OCI-LY1 (cell line): ENCODE measurements around the gene ERAP2.

Experiments
- H2AFZ ChIP-seq: fragments of 200-600 bp; sonication (generic), shearing (Covaris generic); 2 replicates; pipeline ENCODE4 v1.6.0; 2014; ENCODE audit warnings: antibody characterized with exemption, mild to moderate bottlenecking, low read length
- H3F3A ChIP-seq: fragments of 200-600 bp; sonication (generic), shearing (Covaris generic); 2 replicates; pipeline ENCODE4 v1.6.0; 2014; ENCODE audit warnings: mild to moderate bottlenecking, antibody characterized with exemption, low read length, moderate library complexity; ENCODE audit not compliant: insufficient read depth
- H3K27ac ChIP-seq: fragments of 200-600 bp; sonication (generic); 2 replicates; pipeline ENCODE4 v1.5.1; 2014; ENCODE audit warnings: low read length, mixed run types, mild to moderate bottlenecking, low read depth; ENCODE audit not compliant: poor library complexity, severe bottlenecking
- H3K27me3 ChIP-seq: fragments of 200-600 bp; sonication (generic); 2 replicates; pipeline ENCODE4 v1.6.0; 2014; ENCODE audit warnings: antibody characterized with exemption, mild to moderate bottlenecking, low read length, moderate library complexity; ENCODE audit not compliant: insufficient read depth
- H3K36me3 ChIP-seq: fragments of 200-600 bp; sonication (generic); 2 replicates; pipeline ENCODE4 v1.6.1; 2014; ENCODE audit warnings: mild to moderate bottlenecking, antibody characterized with exemption, low read length, moderate library complexity, mixed read lengths; ENCODE audit not compliant: insufficient read depth
- H3K4me1 ChIP-seq: fragments of 200-600 bp; sonication (generic); 2 replicates; pipeline ENCODE4 v1.5.1; 2014; ENCODE audit warnings: mild to moderate bottlenecking, low read length, moderate library complexity; ENCODE audit not compliant: insufficient read depth, severe bottlenecking
- H3K4me2 ChIP-seq: fragments of 200-600 bp; sonication (generic), shearing (Covaris generic); 2 replicates; pipeline ENCODE4 v1.6.1; 2014; ENCODE audit warnings: low read length
- H3K4me3 ChIP-seq: fragments of 200-600 bp; sonication (generic); 2 replicates; pipeline ENCODE4 v1.5.1; 2014; ENCODE audit warnings: low read length, low read depth, mild to moderate bottlenecking, mixed read lengths; ENCODE audit not compliant: poor library complexity, severe bottlenecking
- H3K79me2 ChIP-seq: fragments of 200-600 bp; shearing (Covaris generic); 2 replicates; pipeline ENCODE4 v1.6.1; 2016; ENCODE audit warnings: mixed run types, low read length, mixed read lengths; ENCODE audit not compliant: insufficient read depth
- H3K9ac ChIP-seq: fragments of 200-600 bp; sonication (generic), shearing (Covaris generic); 2 replicates; pipeline ENCODE4 v1.6.1; 2014; ENCODE audit warnings: mild to moderate bottlenecking, low read length, mixed read lengths
- H3K9me2 ChIP-seq: fragments of 200-600 bp; sonication (generic), shearing (Covaris generic); 2 replicates; pipeline ENCODE4 v1.6.1; 2014; ENCODE audit warnings: low read depth, mild to moderate bottlenecking, low read length, mixed read lengths
- H3K9me3 ChIP-seq: fragments of 200-600 bp; shearing (Covaris generic); 2 replicates; pipeline ENCODE4 v1.6.1; 2014; ENCODE audit warnings: low read length, mixed read lengths
- H4K20me1 ChIP-seq: fragments of 200-600 bp; sonication (generic), shearing (Covaris generic); 2 replicates; pipeline ENCODE4 v1.6.0; 2016; ENCODE audit warnings: mild to moderate bottlenecking, low read length; ENCODE audit not compliant: insufficient read depth
- EZH2 ChIP-seq: fragments of 200-600 bp; sonication (generic), shearing (Covaris generic); IDR thresholded peaks from 2 replicates; pipeline ENCODE4 v1.8.0; 2017; ENCODE audit warnings: borderline replicate concordance, mixed run types, mild to moderate bottlenecking, antibody characterized with exemption, low read length, moderate library complexity, mixed read lengths
- TF ChIP-seq, protein P1 (sequence below): fragments of 200-600 bp; sonication (generic), shearing (Covaris generic); IDR thresholded peaks from 2 replicates; pipeline ENCODE4 v1.5.1; 2017; ENCODE audit warnings: mild to moderate bottlenecking, antibody characterized with exemption, low read length, moderate library complexity, mixed read lengths

ERAP2 gene

DNA sequence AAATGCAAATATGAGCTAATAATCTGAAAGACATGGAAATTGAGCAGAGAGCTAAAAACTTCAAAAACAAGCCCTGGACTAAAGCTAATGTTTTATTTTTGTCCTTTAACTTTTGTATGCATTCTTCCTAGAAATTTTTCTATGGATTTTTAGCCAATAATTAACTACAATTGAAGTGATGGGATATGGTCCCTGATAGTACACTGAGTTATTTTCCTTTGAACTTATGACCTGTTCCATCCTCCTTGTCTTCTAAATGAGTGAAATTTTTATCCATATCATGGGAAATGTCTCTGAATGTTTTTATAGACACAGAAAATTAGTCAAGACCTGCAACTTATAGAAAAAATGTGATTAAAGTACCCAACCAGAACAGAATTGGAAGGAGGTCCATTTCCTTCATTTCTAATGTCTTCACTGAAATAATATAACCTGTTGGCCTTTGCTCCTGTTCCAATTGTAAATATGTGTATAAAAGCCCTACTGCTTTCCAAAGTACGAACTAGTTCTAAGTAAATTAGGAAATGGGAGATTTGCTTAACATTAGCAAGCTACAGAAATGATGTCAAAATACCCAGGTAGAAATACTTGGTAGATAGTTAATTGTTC, 11.3 kb upstream of the ERAP2 start:
- Histone ChIP-seq H3K4me3 (no peak overlapping the region), H3K9me3 (no peaks in the 10 kb centered on the region)

DNA sequence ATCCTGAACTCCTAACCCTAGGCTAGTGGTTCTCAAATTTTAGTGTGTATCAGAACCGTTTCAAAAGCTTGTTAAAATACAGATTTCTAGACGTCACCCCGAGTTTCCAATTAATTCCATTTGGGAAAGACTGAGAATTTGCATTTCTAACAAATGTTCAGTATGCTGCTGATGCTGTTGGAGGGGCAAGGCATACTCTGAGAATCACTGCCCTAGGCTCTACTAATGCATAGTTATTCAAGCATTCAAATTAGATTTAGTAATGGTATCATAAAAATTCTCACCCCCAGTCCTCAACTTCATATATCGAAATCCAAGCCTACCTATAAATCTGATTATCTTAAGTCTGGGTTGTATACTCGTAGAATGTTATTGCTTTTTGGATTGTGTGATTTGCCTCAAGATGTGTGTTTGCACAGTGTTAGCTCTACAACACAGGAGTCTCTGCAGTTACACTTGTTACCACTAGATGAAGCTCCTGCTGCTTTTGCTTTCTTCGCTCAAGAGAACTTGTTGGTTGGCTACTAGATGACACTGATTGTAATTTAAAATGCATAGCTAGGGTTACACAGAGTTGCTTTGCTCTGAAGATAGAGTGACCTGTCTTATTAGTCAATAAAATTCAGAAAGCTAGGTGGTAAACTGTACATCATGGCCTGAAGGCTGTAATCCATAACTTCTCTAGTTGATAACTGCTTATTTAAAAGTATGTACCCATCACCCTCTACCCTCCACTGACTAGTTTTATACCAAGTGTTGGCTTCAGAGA, 7.5 kb upstream of the ERAP2 start:
- no peaks in the 10 kb centered on the region for H3K9me2 ChIP-seq
- peak overlapping the region; percentile 82 for H3K27ac ChIP-seq
- no peak overlapping the region for H3K4me3 ChIP-seq
- no peak overlapping the region for H3K9ac ChIP-seq
- H3K79me2 ChIP-seq = no peaks in the 10 kb centered on the region
- H3K27me3 ChIP-seq = no peaks in the 10 kb centered on the region
- peaks cover 47% of the 10 kb centered on the region for H3K4me1 ChIP-seq
- no peaks in the 10 kb centered on the region for H4K20me1 ChIP-seq
- H3K4me2 ChIP-seq = no peak overlapping the region; the same call in 1 of the 2 replicates
- TF ChIP-seq, protein P1, sequence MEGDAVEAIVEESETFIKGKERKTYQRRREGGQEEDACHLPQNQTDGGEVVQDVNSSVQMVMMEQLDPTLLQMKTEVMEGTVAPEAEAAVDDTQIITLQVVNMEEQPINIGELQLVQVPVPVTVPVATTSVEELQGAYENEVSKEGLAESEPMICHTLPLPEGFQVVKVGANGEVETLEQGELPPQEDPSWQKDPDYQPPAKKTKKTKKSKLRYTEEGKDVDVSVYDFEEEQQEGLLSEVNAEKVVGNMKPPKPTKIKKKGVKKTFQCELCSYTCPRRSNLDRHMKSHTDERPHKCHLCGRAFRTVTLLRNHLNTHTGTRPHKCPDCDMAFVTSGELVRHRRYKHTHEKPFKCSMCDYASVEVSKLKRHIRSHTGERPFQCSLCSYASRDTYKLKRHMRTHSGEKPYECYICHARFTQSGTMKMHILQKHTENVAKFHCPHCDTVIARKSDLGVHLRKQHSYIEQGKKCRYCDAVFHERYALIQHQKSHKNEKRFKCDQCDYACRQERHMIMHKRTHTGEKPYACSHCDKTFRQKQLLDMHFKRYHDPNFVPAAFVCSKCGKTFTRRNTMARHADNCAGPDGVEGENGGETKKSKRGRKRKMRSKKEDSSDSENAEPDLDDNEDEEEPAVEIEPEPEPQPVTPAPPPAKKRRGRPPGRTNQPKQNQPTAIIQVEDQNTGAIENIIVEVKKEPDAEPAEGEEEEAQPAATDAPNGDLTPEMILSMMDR = peak; percentile 98
- no peak for TF ChIP-seq EZH2
- no peaks in the 10 kb centered on the region for H3K36me3 ChIP-seq
- H2AFZ ChIP-seq = no peak overlapping the region
- no peaks in the 10 kb centered on the region for H3K9me3 ChIP-seq
- H3F3A ChIP-seq = no peaks in the 10 kb centered on the region

More for the DNA sequence above, 11.3 kb upstream of the ERAP2 start:
- TF ChIP-seq EZH2 = no peak
- TF ChIP-seq, protein P1 = no peak
- no peak overlapping the region for H3K27ac ChIP-seq
- H3K4me1 ChIP-seq = peaks cover 27% of the 10 kb centered on the region
- H4K20me1 ChIP-seq = no peaks in the 10 kb centered on the region
- H3K9me2 ChIP-seq = no peaks in the 10 kb centered on the region
- H3K36me3 ChIP-seq = no peaks in the 10 kb centered on the region
- no peak overlapping the region for H3K9ac ChIP-seq
- H2AFZ ChIP-seq = no peak overlapping the region
- H3F3A ChIP-seq = no peaks in the 10 kb centered on the region
- no peaks in the 10 kb centered on the region for H3K79me2 ChIP-seq
- H3K4me2 ChIP-seq = no peak overlapping the region
- H3K27me3 ChIP-seq = no peaks in the 10 kb centered on the region

DNA sequence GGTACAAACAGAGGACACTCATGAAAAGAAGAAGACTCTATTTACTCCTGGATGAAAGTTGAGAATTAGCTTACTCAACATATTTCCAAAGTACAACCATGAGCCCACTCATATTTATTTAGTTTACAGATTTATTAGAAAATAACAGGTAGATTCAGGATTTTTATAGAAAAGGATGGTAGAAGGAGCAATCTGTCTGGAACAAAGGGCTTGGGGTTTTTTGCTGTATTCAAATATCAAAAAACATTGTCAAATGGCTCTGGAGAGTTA, 7.0 kb upstream of the ERAP2 start:
- Histone ChIP-seq H3K4me2 (no peak overlapping the region; the same call in 1 of the 2 replicates), H3K27ac (peak overlapping the region; percentile 82), H3K4me3 (no peak overlapping the region), H3K27me3 (no peaks in the 10 kb centered on the region), H3K79me2 (no peaks in the 10 kb centered on the region), H3K9me2 (no peaks in the 10 kb centered on the region), H2AFZ (no peak overlapping the region), H3K9ac (no peak overlapping the region; the same call in 1 of the 2 replicates), H3K36me3 (no peaks in the 10 kb centered on the region), H3K4me1 (peaks cover 50% of the 10 kb centered on the region), H4K20me1 (no peaks in the 10 kb centered on the region), H3F3A (no peaks in the 10 kb centered on the region), H3K9me3 (no peaks in the 10 kb centered on the region)
- no peak for TF ChIP-seq EZH2
- TF ChIP-seq, protein P1 = no peak
